MCF 10A (cell line): ENCODE measurements around the gene SLC15A3. TPM values are rescaled to one million over a fixed set of nuclear protein-coding genes. Genes with fewer than 3 reads are reported as not detected.

Experiments
- BruUV-seq: library from RNA; stranded (reverse); fragments of 400-500 nt; replicated peaks from 2 replicates; lab custom pipeline; 2021; lab: Mats Ljungman, UMichigan
- CTCF ChIA-PET: fragments of 300-600 bp; sonication (Branson Sonifier 250); formaldehyde crosslinking; extraction: SDS; loops from one replicate; lab custom pipeline; 2021; ENCODE audit warnings: antibody characterized with exemption, inconsistent platforms; lab: Yijun Ruan, JAX
- POLR2A ChIA-PET: fragments of 300-600, 350-650 bp; sonication (Branson Sonifier 250); formaldehyde crosslinking; extraction: SDS; loops from one replicate; lab custom pipeline; 2020; ENCODE audit warnings: antibody characterized with exemption, inconsistent platforms; lab: Yijun Ruan, JAX
- DNase-seq: peaks from one replicate; pipeline ENCODE4 v3.0.0-alpha.2; 2018; ENCODE audit not compliant: unreplicated experiment
- H3K27ac Mint-ChIP-seq: one replicate; pipeline ENCODE4 v1.8.0; 2022; ENCODE audit warnings: mild to moderate bottlenecking, low read depth, mixed read lengths; ENCODE audit not compliant: unreplicated experiment
- H3K27me3 Mint-ChIP-seq: one replicate; pipeline ENCODE4 v1.8.0; 2022; ENCODE audit warnings: mixed read lengths; ENCODE audit not compliant: insufficient read depth, unreplicated experiment
- H3K36me3 Mint-ChIP-seq: one replicate; pipeline ENCODE4 v1.8.0; 2022; ENCODE audit warnings: mild to moderate bottlenecking, moderate library complexity, mixed read lengths; ENCODE audit not compliant: insufficient read depth, unreplicated experiment
- H3K4me1 Mint-ChIP-seq: one replicate; pipeline ENCODE4 v1.8.0; 2022; ENCODE audit warnings: mixed read lengths; ENCODE audit not compliant: insufficient read depth, unreplicated experiment
- H3K4me3 Mint-ChIP-seq: one replicate; pipeline ENCODE4 v1.8.0; 2022; ENCODE audit warnings: mild to moderate bottlenecking, moderate library complexity, mixed read lengths; ENCODE audit not compliant: unreplicated experiment
- H3K9me3 Mint-ChIP-seq: one replicate; pipeline ENCODE4 v1.8.0; 2022; ENCODE audit warnings: mixed read lengths; ENCODE audit not compliant: unreplicated experiment
- CTCF ChIP-seq: fragments of 200-600 bp; IDR thresholded peaks from one replicate; pipeline ENCODE4 v1.8.0; 2022; ENCODE audit warnings: antibody characterized with exemption, mild to moderate bottlenecking; ENCODE audit not compliant: unreplicated experiment
- intact Hi-C: fragments of 100-400 bp; cut with micrococcal nuclease; formaldehyde crosslinking; loops from 2 replicates; pipeline ENCODE4 v1.14.1; 2022
- total RNA-seq: library from RNA; stranded (reverse); gene quantifications from 2 replicates; pipeline ENCODE4 v1.2.3, GENCODE V29; 2022

SLC15A3 gene
- total RNA-seq, 1 experiment from 2014 or later = not detected

- TF ChIP-seq CTCF = no peak
- BruUV-seq = no TSS peak
- CTCF ChIA-PET = interaction anchor here (0.8 to 2.0 kb wide), 6 partner anchors 9 to 269 kb away, joined by 3 to 8 read pairs (median 4); no protein-coding TSS in a partner anchor
- POLR2A ChIA-PET = interaction anchor here (0.6 to 1.8 kb wide), 5 partner anchors 8 to 139 kb away, joined by 3 to 9 read pairs (median 4); no protein-coding TSS in a partner anchor
- Mint-ChIP-seq H3K27me3 (no peaks in the 10 kb centered on the region), H3K4me1 (peaks cover 22% of the 10 kb centered on the region), H3K9me3 (no peaks in the 10 kb centered on the region), H3K4me3 (no peak overlapping the region), H3K27ac (no peak overlapping the region), H3K36me3 (peaks cover 20% of the 10 kb centered on the region)
- intact Hi-C loops = loop anchor here (10.0 kb wide), 1 partner anchor 246 kb away; the partner anchor contains the start of gene VPS37C
- no peak for DNase-seq
These were observed 33.6 kb downstream of the SLC15A3 start for GRCh38 chr11:60918251-60918938.

- CTCF ChIA-PET = interaction anchor here (0.6 to 2.0 kb wide), 4 partner anchors 10 to 270 kb away, joined by 3 to 8 read pairs (median 4); no protein-coding TSS in a partner anchor
- H3K4me3 Mint-ChIP-seq = peak overlapping the region; percentile 0
- H3K36me3 Mint-ChIP-seq = peaks cover 15% of the 10 kb centered on the region
- intact Hi-C loops = loop anchor here (10.0 kb wide), 1 partner anchor 248 kb away; the partner anchor contains the start of gene VPS37C
- H3K27ac Mint-ChIP-seq = no peak overlapping the region
- H3K27me3 Mint-ChIP-seq = no peaks in the 10 kb centered on the region
- POLR2A ChIA-PET = interaction anchor here (0.6 to 4.7 kb wide), 6 partner anchors 9 to 1749 kb away, joined by 3 to 43 read pairs (median 6); partner anchors contain the start of gene VPS37C
- no peaks in the 10 kb centered on the region for H3K9me3 Mint-ChIP-seq
- peaks cover 23% of the 10 kb centered on the region for H3K4me1 Mint-ChIP-seq
- peak; percentile 72 for DNase-seq
- BruUV-seq = no TSS peak
- no peak for TF ChIP-seq CTCF
These were observed 34.7 kb downstream of the SLC15A3 start for GRCh38 chr11:60917267-60917666.

- H3K36me3 Mint-ChIP-seq = peaks cover 12% of the 10 kb centered on the region
- intact Hi-C loops = loop anchor here (10.0 kb wide), 1 partner anchor 248 kb away; the partner anchor contains the start of gene VPS37C
- no TSS peak for BruUV-seq
- ChIA-PET CTCF (interaction anchor here (0.6 to 2.4 kb wide), 4 partner anchors 86 to 510 kb away, joined by 3 to 13 read pairs (median 4); no protein-coding TSS in a partner anchor), POLR2A (interaction anchor here (0.6 to 4.7 kb wide), 9 partner anchors 9 to 1749 kb away, joined by 3 to 69 read pairs (median 4); partner anchors contain the start of genes PRPF19 and VPS37C)
- DNase-seq = no peak
- no peak overlapping the region for H3K27ac Mint-ChIP-seq
- H3K4me1 Mint-ChIP-seq = peaks cover 23% of the 10 kb centered on the region
- TF ChIP-seq CTCF = no peak
- H3K9me3 Mint-ChIP-seq = no peaks in the 10 kb centered on the region
- peak overlapping the region; percentile 0 for H3K4me3 Mint-ChIP-seq
- no peaks in the 10 kb centered on the region for H3K27me3 Mint-ChIP-seq
These were observed 35.2 kb downstream of the SLC15A3 start for GRCh38 chr11:60916669-60917206.
